Stomach (tissue), 4 donors: ENCODE measurements around the gene EME1.

Experiments used
- CTCF ChIP-seq, 7 experiments: fragments of 450-650 bp in 4 of 7; fragments of 200-600 bp in 3 of 7; sonication (generic) in 3 of 7; IDR thresholded peaks; one replicate each; pipeline ENCODE4 v1.5.1; 2016 to 2019; ENCODE audit warnings: antibody characterized with exemption in 7 of 7, control low read depth in 2 of 7, mild to moderate bottlenecking in 1 of 7
- EP300 ChIP-seq: sonication (generic); formaldehyde crosslinking; IDR thresholded peaks from one replicate; pipeline ENCODE4 v1.6.1; 2017; ENCODE audit warnings: antibody characterized with exemption
- POLR2AphosphoS5 ChIP-seq, 3 donors: sonication (generic); formaldehyde crosslinking; IDR thresholded peaks; one replicate each; pipeline ENCODE4 v1.6.1; 2016; ENCODE audit warnings: antibody characterized with exemption in 3 of 3

GRCh38 chr17:50331085-50331791 is 41.8 kb upstream of the EME1 start:
- TF ChIP-seq CTCF (IDR thresholded peaks at IDR 0.05) (no peak), EP300 (no peak), POLR2AphosphoS5 (IDR thresholded peaks at IDR 0.05) (no peak)
